H9 (cell line): ENCODE measurements around the gene KCNIP1. TPM values are rescaled to one million over a fixed set of nuclear protein-coding genes. Genes with fewer than 3 reads are reported as not detected.

Source experiments
- DNase-seq: peaks from one replicate; pipeline ENCODE4 v3.0.0-alpha.2; 2017
- H2AFZ ChIP-seq: one replicate; pipeline ENCODE4 v1.6.1; 2013; ENCODE audit warnings: mild to moderate bottlenecking, low read length, control low read depth, moderate library complexity
- H2AK5ac ChIP-seq: 2 replicates; pipeline ENCODE4 v1.6.1; 2013; ENCODE audit warnings: low read length, control low read depth, mixed read lengths; ENCODE audit not compliant: insufficient read length
- H2BK120ac ChIP-seq: one replicate; pipeline ENCODE4 v1.6.1; 2013; ENCODE audit warnings: low read depth, mild to moderate bottlenecking, low read length, control low read depth, inconsistent platforms; ENCODE audit not compliant: poor library complexity, severe bottlenecking
- H2BK12ac ChIP-seq: 2 replicates; pipeline ENCODE4 v1.6.1; 2013; ENCODE audit warnings: low read length, control low read depth, mixed read lengths, low read depth; ENCODE audit not compliant: insufficient read length
- H2BK15ac ChIP-seq: 2 replicates; pipeline ENCODE4 v1.6.1; 2013; ENCODE audit warnings: low read depth, low read length, control low read depth
- H2BK20ac ChIP-seq: one replicate; pipeline ENCODE4 v1.6.1; 2013; ENCODE audit warnings: low read depth, mild to moderate bottlenecking, low read length, control low read depth, inconsistent platforms; ENCODE audit not compliant: poor library complexity, severe bottlenecking
- H2BK5ac ChIP-seq: 2 replicates; pipeline ENCODE4 v1.6.1; 2013; ENCODE audit warnings: low read length, control low read depth, mixed read lengths; ENCODE audit not compliant: insufficient read length
- H3K14ac ChIP-seq: 2 replicates; pipeline ENCODE4 v1.6.1; 2013; ENCODE audit warnings: low read length, control low read depth; ENCODE audit not compliant: insufficient read depth
- H3K18ac ChIP-seq: 2 replicates; pipeline ENCODE4 v1.6.1; 2013; ENCODE audit warnings: low read depth, mild to moderate bottlenecking, mixed read lengths, low read length, control low read depth; ENCODE audit not compliant: insufficient read length
- H3K23ac ChIP-seq: 2 replicates; pipeline ENCODE4 v1.6.1; 2013; ENCODE audit warnings: low read length, control low read depth, mixed read lengths, low read depth; ENCODE audit not compliant: insufficient read length
- H3K23me2 ChIP-seq: 2 replicates; pipeline ENCODE4 v1.6.1; 2013; ENCODE audit warnings: low read depth, mild to moderate bottlenecking, mixed read lengths, low read length, control low read depth; ENCODE audit not compliant: insufficient read length, poor library complexity, severe bottlenecking
- H3K27ac ChIP-seq: 2 replicates; pipeline ENCODE4 v1.5.1; 2013; ENCODE audit warnings: low read length, control low read depth, mixed read lengths, low read depth; ENCODE audit not compliant: insufficient read length
- H3K27me3 ChIP-seq: 2 replicates; pipeline ENCODE4 v1.6.1; 2013; ENCODE audit warnings: low read length, control low read depth, inconsistent platforms; ENCODE audit not compliant: insufficient read depth
- H3K4ac ChIP-seq: 2 replicates; pipeline ENCODE4 v1.6.1; 2013; ENCODE audit warnings: low read depth, mild to moderate bottlenecking, control low read depth, inconsistent platforms, low read length, moderate library complexity
- H3K4me1 ChIP-seq: 2 replicates; pipeline ENCODE4 v1.6.1; 2013; ENCODE audit warnings: low read length, control low read depth, inconsistent platforms; ENCODE audit not compliant: insufficient read depth
- H3K4me2 ChIP-seq: 2 replicates; pipeline ENCODE4 v1.6.1; 2013; ENCODE audit warnings: low read length, control low read depth, mixed read lengths; ENCODE audit not compliant: insufficient read length, insufficient read depth
- H3K56ac ChIP-seq: 2 replicates; pipeline ENCODE4 v1.6.1; 2013; ENCODE audit warnings: low read depth, mild to moderate bottlenecking, mixed read lengths, low read length, control low read depth; ENCODE audit not compliant: insufficient read length
- H3K79me1 ChIP-seq: 2 replicates; pipeline ENCODE4 v1.6.1; 2013; ENCODE audit warnings: low read depth, mild to moderate bottlenecking, moderate library complexity, low read length, control low read depth, inconsistent platforms; ENCODE audit not compliant: insufficient read depth, poor library complexity, severe bottlenecking
- H3K79me2 ChIP-seq: 2 replicates; pipeline ENCODE4 v1.6.1; 2013; ENCODE audit warnings: low read length, control low read depth, inconsistent platforms; ENCODE audit not compliant: insufficient read depth
- H3K9ac ChIP-seq: 2 replicates; pipeline ENCODE4 v1.6.1; 2013; ENCODE audit warnings: low read length, control low read depth, mixed read lengths; ENCODE audit not compliant: insufficient read length; ENCODE audit errors: extremely low read depth
- H3K9me3 ChIP-seq: one replicate; pipeline ENCODE4 v1.6.1; 2013; ENCODE audit warnings: low read depth, low read length, inconsistent platforms; ENCODE audit not compliant: control insufficient read depth
- H3T11ph ChIP-seq: one replicate; pipeline ENCODE4 v1.6.1; 2013; ENCODE audit warnings: mild to moderate bottlenecking, low read length, control low read depth, inconsistent platforms
- H4K20me1 ChIP-seq: one replicate; pipeline ENCODE4 v1.6.1; 2013; ENCODE audit not compliant: control insufficient read depth, insufficient read length, insufficient read depth
- H4K5ac ChIP-seq: 2 replicates; pipeline ENCODE4 v1.6.1; 2013; ENCODE audit warnings: low read depth, mild to moderate bottlenecking, mixed read lengths, low read length, control low read depth; ENCODE audit not compliant: insufficient read length
- H4K8ac ChIP-seq: replicated peaks from 2 replicates; pipeline ENCODE4 v1.6.1; 2013; ENCODE audit warnings: low read length, control low read depth, mixed read lengths, low read depth; ENCODE audit not compliant: insufficient read length
- H4K91ac ChIP-seq: 2 replicates; pipeline ENCODE4 v1.6.1; 2013; ENCODE audit warnings: low read depth, mild to moderate bottlenecking, moderate library complexity, mixed read lengths, low read length, control low read depth; ENCODE audit not compliant: insufficient read length
- H3K27ac Mint-ChIP-seq, 3 experiments: 2 replicates in 2 of 3; 3 replicates in 1 of 3; pipeline ENCODE4 v1.8.0; 2020 to 2021; ENCODE audit warnings: mixed read lengths in 3 of 3, mild to moderate bottlenecking in 1 of 3, moderate library complexity in 1 of 3
- H3K27me3 Mint-ChIP-seq: 2 replicates; pipeline ENCODE4 v1.8.0; 2021; ENCODE audit warnings: low read depth, mild to moderate bottlenecking, moderate library complexity, mixed read lengths
- H3K36me3 Mint-ChIP-seq, 3 experiments: 2 replicates in 2 of 3; 3 replicates in 1 of 3; pipeline ENCODE4 v1.8.0; 2020 to 2021; ENCODE audit warnings: low read depth in 3 of 3, mixed read lengths in 3 of 3; ENCODE audit not compliant: insufficient read depth in 1 of 3
- H3K4me1 Mint-ChIP-seq, 2 experiments: 2 replicates each; pipeline ENCODE4 v1.8.0; 2020; ENCODE audit warnings: mixed read lengths in 2 of 2
- H3K4me3 Mint-ChIP-seq, 2 experiments: 2 replicates in 1 of 2; 3 replicates in 1 of 2; pipeline ENCODE4 v1.8.0; 2020 to 2021; ENCODE audit warnings: mild to moderate bottlenecking in 2 of 2, mixed read lengths in 2 of 2, moderate library complexity in 1 of 2
- H3K9me3 Mint-ChIP-seq, 2 experiments: 2 replicates in 1 of 2; 3 replicates in 1 of 2; pipeline ENCODE4 v1.8.0; 2020; ENCODE audit warnings: mild to moderate bottlenecking in 2 of 2, mixed read lengths in 2 of 2, moderate library complexity in 1 of 2
- WGBS: extraction: QIAGEN DNeasy Blood & Tissue Kit; methylation state at CpG from one replicate; pipeline ENCODE4 v1.1.7; 2013; ENCODE audit warnings: missing lambda C conversion rate, low lambda C conversion rate, mixed read lengths; ENCODE audit not compliant: insufficient read length; ENCODE audit errors: extremely low coverage; 5-methylcytosine and 5-hydroxymethylcytosine counted together
- total RNA-seq: library from RNA; stranded (reverse); gene quantifications from 2 replicates; pipeline ENCODE4 v1.2.1, GENCODE V29; 2021
- TF ChIP-seq, protein P1 (sequence below): fragments of 200-600 bp; sonication (generic); conservative IDR thresholded peaks from 3 replicates; pipeline ENCODE4 v1.8.0; 2021; ENCODE audit warnings: antibody characterized with exemption, mild to moderate bottlenecking

KCNIP1 gene
- total RNA-seq, 1 experiment from 2014 or later: 0.63 TPM

- no peaks in the 10 kb centered on the region for H3K23me2 ChIP-seq
- no peaks in the 10 kb centered on the region for H3K9me3 ChIP-seq
- Mint-ChIP-seq H3K27ac (no peak overlapping the region), H3K4me1 (peaks cover 9 to 10% of the 10 kb centered on the region in 2 experiments), H3K4me3 (no peak overlapping the region), H3K9me3 (no peaks in the 10 kb centered on the region), H3K36me3 (no peaks in the 10 kb centered on the region), H3K27me3 (peaks cover 3% of the 10 kb centered on the region; the same call in 1 of the 2 replicates)
- no peak for DNase-seq
- H3T11ph ChIP-seq: no peak overlapping the region
- no peak overlapping the region for H3K18ac ChIP-seq
- TF ChIP-seq, protein P1, sequence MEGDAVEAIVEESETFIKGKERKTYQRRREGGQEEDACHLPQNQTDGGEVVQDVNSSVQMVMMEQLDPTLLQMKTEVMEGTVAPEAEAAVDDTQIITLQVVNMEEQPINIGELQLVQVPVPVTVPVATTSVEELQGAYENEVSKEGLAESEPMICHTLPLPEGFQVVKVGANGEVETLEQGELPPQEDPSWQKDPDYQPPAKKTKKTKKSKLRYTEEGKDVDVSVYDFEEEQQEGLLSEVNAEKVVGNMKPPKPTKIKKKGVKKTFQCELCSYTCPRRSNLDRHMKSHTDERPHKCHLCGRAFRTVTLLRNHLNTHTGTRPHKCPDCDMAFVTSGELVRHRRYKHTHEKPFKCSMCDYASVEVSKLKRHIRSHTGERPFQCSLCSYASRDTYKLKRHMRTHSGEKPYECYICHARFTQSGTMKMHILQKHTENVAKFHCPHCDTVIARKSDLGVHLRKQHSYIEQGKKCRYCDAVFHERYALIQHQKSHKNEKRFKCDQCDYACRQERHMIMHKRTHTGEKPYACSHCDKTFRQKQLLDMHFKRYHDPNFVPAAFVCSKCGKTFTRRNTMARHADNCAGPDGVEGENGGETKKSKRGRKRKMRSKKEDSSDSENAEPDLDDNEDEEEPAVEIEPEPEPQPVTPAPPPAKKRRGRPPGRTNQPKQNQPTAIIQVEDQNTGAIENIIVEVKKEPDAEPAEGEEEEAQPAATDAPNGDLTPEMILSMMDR: no peak
- no peak overlapping the region for H2BK20ac ChIP-seq
- no CpG with 5 or more reads among the region's 4 CpGs for WGBS
- H2BK15ac ChIP-seq: no peak overlapping the region
- no peak overlapping the region for H4K5ac ChIP-seq
- H3K4me2 ChIP-seq: no peak overlapping the region
- H4K20me1 ChIP-seq: no peaks in the 10 kb centered on the region
- H3K79me2 ChIP-seq: no peaks in the 10 kb centered on the region
- no peaks in the 10 kb centered on the region for H3K27me3 ChIP-seq
- no peak overlapping the region for H3K56ac ChIP-seq
- no peaks in the 10 kb centered on the region for H3K79me1 ChIP-seq
- no peak overlapping the region for H2AK5ac ChIP-seq
- H4K91ac ChIP-seq: no peak overlapping the region
- H4K8ac ChIP-seq: no peak overlapping the region
- H3K23ac ChIP-seq: no peak overlapping the region
- H2BK120ac ChIP-seq: no peak overlapping the region
- no peak overlapping the region for H2BK12ac ChIP-seq
- H3K27ac ChIP-seq: no peak overlapping the region
- H3K14ac ChIP-seq: no peak overlapping the region
- H3K4ac ChIP-seq: no peak overlapping the region
- H2AFZ ChIP-seq: no peak overlapping the region
- H3K4me1 ChIP-seq: no peaks in the 10 kb centered on the region
- H2BK5ac ChIP-seq: no peak overlapping the region
- H3K9ac ChIP-seq: no peak overlapping the region
Observed at GRCh38 chr5:170656346-170656745, 152.5 kb downstream of the KCNIP1 start.
